Skeletal muscle cell (primary cell): ENCODE data around the gene KANK3.
"Not testable (repeated sequence)": the region's sequence is repeated elsewhere in the genome, so short reads cannot be mapped to it uniquely, and the experiment has no call there.

Experiments
- DNase-seq: peaks from one replicate; pipeline ENCODE4 v3.0.0-alpha.2; 2010; ENCODE audit warnings: low read depth
- H3K4me3 ChIP-seq: 2 replicates; pipeline ENCODE4 v1.5.1; 2011; ENCODE audit warnings: low read depth, mild to moderate bottlenecking, control low read depth, low read length, moderate library complexity

KANK3 gene

GRCh38 chr19:8321067-8321985 is 21.7 kb downstream of the KANK3 start, which contains the start of the genes NDUFA7 and RPS28:
Gene NDUFA7, minus strand, starts transcription at chr19:8321375. Its CDS starts 17 bp downstream, at chr19:8321358.
Gene RPS28, plus strand, starts transcription at chr19:8321496. Its CDS starts 35 bp downstream, at chr19:8321531.
- DNase-seq, result peak; percentile 75
- H3K4me3 ChIP-seq, result peak within 1 kb of the TSS; percentile 100

GRCh38 chr19:8320564-8321066 is 22.4 kb downstream of the KANK3 start:
- DNase-seq, result no peak
- peak overlapping the region; percentile 100 for H3K4me3 ChIP-seq

GRCh38 chr19:8319807-8320520 is 23.1 kb downstream of the KANK3 start:
- H3K4me3 ChIP-seq, result peak overlapping the region; percentile 100
- DNase-seq, result no peak

GRCh38 chr19:8318835-8319234 is 24.2 kb downstream of the KANK3 start:
- DNase-seq, result not testable (repeated sequence)

GRCh38 chr19:8316351-8317125 is 26.5 kb downstream of the KANK3 start:
- no peak overlapping the region for H3K4me3 ChIP-seq
- DNase-seq, result no peak

More at GRCh38 chr19:8318835-8319234, 24.2 kb downstream of the KANK3 start:
- H3K4me3 ChIP-seq, result not testable (repeated sequence)

- DNase-seq, H3K4me3 ChIP-seq: not testable (repeated sequence)
Observed at GRCh38 chr19:8314981-8315640, 28.0 kb downstream of the KANK3 start.

GRCh38 chr19:8311461-8312260 is 31.4 kb downstream of the KANK3 start:
- DNase-seq, result no peak
- no peak overlapping the region for H3K4me3 ChIP-seq

GRCh38 chr19:8310342-8311055 is 32.6 kb downstream of the KANK3 start:
- no peak overlapping the region for H3K4me3 ChIP-seq
- DNase-seq, result no peak

GRCh38 chr19:8308891-8309291 is 34.2 kb downstream of the KANK3 start:
- DNase-seq, result no peak
- peak overlapping the region; percentile 69 for H3K4me3 ChIP-seq

GRCh38 chr19:8307965-8308866 is 34.8 kb downstream of the KANK3 start, which contains the start of gene CD320:
Gene CD320, minus strand, starts transcription at chr19:8308358. Its CDS starts 68 bp downstream, at chr19:8308290.
- DNase-seq, result peak; percentile 56
- peak within 1 kb of the TSS; percentile 69 for H3K4me3 ChIP-seq

GRCh38 chr19:8307400-8307964 is 35.6 kb downstream of the KANK3 start:
- peak overlapping the region; percentile 69 for H3K4me3 ChIP-seq
- no peak for DNase-seq

GRCh38 chr19:8306235-8307054 is 36.6 kb downstream of the KANK3 start:
- DNase-seq, result no peak
- H3K4me3 ChIP-seq, result no peak overlapping the region

- no peak overlapping the region for H3K4me3 ChIP-seq
- DNase-seq, result no peak
Observed at GRCh38 chr19:8305798-8306197, 37.3 kb downstream of the KANK3 start.

GRCh38 chr19:8304841-8305621 is 38.0 kb downstream of the KANK3 start:
- no peak for DNase-seq

GRCh38 chr19:8302734-8303133 is 40.3 kb downstream of the KANK3 start:
- DNase-seq, result no peak
- H3K4me3 ChIP-seq, result no peak overlapping the region

More at GRCh38 chr19:8304841-8305621, 38.0 kb downstream of the KANK3 start:
- H3K4me3 ChIP-seq, result no peak overlapping the region
